WTC11 (cell line): ENCODE data around the gene COL13A1.

Experiments used
- CTCF ChIP-seq: fragments of 200-600 bp; IDR thresholded peaks from 2 replicates; pipeline ENCODE4 v1.8.0; 2022; ENCODE audit warnings: antibody characterized with exemption
- FOXP4 ChIP-seq: sonication (generic); formaldehyde crosslinking; IDR thresholded peaks from 2 replicates; pipeline ENCODE4 v1.8.0; 2022; ENCODE audit warnings: mild to moderate bottlenecking, missing genetic modification reagents
- JAZF1 ChIP-seq: fragments of 250-450 bp; sonication (Bioruptor Pico); IDR thresholded peaks from 2 replicates; pipeline ENCODE4 v1.9.0; 2021; ENCODE audit warnings: moderate library complexity, mild to moderate bottlenecking, inconsistent platforms

- no peak for TF ChIP-seq FOXP4 (CRISPR knock-in tag)
- no peak for TF ChIP-seq CTCF
- TF ChIP-seq JAZF1 (CRISPR knock-in tag): no peak
These were observed 6.3 kb upstream of the COL13A1 start for GRCh38 chr10:69795242-69795934.
